NCI-H146 treated with DMSO at 0.1 percent for 48 hours (cell line): Measurements from ENCODE around the gene DPH6.
"Not testable (repeated sequence)": the region's sequence is repeated elsewhere in the genome, so short reads cannot be mapped to it uniquely, and the experiment has no call there.

Experiments
- DNase-seq: peaks from one replicate; lab custom pipeline; 2025; ENCODE audit not compliant: unreplicated experiment; lab: John Stamatoyannopoulos, UW

The DPH6 gene

GRCh38 chr15:35351059-35351458, 194.9 kb downstream of the DPH6 start:
- no peak for DNase-seq

- DNase-seq = no peak
These were observed 196.0 kb downstream of the DPH6 start for GRCh38 chr15:35349916-35350315.

GRCh38 chr15:35330916-35331315, 215.0 kb downstream of the DPH6 start:
- DNase-seq = no peak

GRCh38 chr15:35330048-35330695, 215.8 kb downstream of the DPH6 start:
- no peak for DNase-seq

GRCh38 chr15:35329521-35329961, 216.4 kb downstream of the DPH6 start:
- DNase-seq = no peak

GRCh38 chr15:35328836-35329235, 217.1 kb downstream of the DPH6 start:
- DNase-seq = not testable (repeated sequence)

GRCh38 chr15:35327789-35328188, 218.2 kb downstream of the DPH6 start:
- no peak for DNase-seq

GRCh38 chr15:35325374-35325941, 220.5 kb downstream of the DPH6 start:
- no peak for DNase-seq

GRCh38 chr15:35323141-35323540, 222.8 kb downstream of the DPH6 start:
- no peak for DNase-seq

GRCh38 chr15:35321926-35322325, 224.0 kb downstream of the DPH6 start:
- no peak for DNase-seq

- no peak for DNase-seq
These were observed 225.1 kb downstream of the DPH6 start for GRCh38 chr15:35320911-35321310.
